Eye (tissue), 1 donor: ENCODE results near the gene LILRA6.
"Not testable (repeated sequence)": the region's sequence is repeated elsewhere in the genome, so short reads cannot be mapped to it uniquely, and the experiment has no call there.

Source experiments
- DNase-seq: peaks from one replicate; pipeline ENCODE4 v3.0.0-alpha.2; 2015

The LILRA6 gene

DNA sequence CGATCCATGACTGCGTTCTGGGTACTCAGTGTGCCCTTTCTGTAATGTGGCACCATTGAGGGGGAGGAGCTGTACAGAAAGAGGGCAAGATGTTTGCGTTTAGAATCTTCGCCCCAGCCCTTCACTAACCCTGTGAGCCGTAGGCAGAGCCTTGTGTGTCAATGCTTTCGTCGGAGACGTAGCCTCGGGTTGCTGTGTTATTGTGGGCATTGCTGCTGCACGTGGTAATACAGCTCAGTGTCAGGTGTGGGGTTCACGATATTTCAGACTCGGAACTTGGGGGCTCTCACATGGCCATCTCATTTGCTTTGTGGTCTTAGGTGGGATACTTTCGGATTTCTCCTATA is 35.8 kb downstream of the LILRA6 start:
- DNase-seq: no peak

DNA sequence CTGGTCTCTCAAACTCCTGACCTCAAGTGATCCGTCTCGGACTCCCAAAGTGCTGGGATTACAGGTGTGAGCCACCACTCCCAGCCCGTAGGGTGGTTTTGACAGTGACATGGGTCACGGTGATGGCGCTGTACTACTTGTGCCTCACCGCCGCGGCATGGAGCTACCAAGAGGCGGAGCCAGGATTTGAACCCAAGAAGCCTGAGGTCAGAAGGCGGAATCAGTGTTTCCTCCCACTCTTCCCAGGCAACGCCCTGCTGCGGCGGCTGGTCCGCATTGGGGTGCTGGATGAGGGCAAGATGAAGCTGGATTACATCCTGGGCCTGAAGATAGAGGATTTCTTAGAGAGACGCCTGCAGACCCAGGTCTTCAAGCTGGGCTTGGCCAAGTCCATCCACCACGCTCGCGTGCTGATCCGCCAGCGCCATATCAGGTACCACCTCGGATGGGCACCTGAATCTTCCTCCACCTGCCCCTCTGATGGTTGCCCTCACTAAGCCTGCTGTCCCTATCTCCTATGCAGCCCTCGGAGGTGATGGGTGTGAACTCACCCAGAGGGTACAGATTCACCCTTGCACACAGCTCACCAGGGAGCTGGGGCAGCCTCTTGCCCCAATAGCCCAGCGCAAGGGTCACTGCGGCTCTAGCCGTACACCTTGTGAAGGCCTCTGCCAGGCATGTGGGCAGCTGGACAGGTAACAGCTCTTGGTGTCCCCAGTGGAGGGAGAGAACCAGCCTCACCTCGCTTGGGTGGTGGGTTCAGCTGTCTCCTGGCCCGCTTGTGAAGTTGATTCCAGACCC is 36.4 kb downstream of the LILRA6 start:
- no peak for DNase-seq

DNA sequence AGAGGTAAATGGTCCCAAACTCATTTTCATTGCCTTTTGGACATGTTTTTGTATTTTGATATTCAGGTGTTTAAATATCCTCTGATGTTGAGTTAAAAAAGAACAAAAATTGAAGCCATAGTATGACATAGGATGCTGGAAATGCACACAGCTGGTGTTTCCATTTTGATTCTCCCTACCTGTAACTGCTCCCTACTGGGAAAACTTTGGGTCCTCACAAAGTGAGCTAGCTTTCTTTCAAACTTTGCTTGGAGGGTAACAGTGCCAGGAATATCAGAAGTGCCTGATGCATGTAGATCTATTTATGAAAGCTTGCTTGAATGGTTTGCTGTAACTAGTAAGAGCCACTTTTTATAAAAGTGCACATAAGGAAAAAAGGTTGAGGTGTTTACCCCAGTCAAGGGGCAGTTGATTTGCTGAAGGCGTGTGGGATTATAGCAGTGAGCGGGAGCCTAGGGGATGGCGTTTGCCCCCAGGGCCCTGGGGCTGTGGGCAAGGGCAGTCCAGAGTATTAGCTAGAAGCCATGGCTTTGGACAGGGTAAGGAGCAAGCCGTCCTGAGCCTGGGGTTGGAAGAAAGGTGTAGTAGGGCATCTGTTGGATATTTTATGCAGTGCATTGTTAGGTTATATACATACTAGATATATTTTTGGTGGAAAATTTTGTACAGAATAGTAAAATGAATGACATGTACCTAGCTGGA is 37.7 kb downstream of the LILRA6 start:
- no peak for DNase-seq

DNA sequence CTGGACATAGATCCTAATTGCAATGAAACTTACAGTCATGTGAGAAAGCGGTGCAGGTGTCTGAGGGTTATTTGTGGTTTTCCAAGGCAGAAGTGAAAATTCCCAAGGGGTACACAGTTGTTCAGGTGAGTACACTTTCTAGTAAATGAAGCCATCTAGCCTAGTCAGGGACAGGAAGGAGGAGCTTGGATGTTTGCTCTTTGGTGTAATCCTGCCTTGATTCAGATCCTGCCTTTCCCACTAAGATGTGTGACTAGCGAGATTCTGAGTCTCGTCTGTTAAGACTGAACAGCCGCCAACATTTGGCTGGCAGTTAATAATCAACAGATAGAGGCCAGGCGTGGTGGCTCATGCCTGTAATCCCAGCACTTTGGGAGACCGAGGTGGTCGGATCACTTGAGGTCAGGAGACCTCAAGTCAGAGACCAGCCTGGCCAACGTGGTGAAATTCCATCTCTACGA is 39.4 kb downstream of the LILRA6 start:
- no peak for DNase-seq

DNA sequence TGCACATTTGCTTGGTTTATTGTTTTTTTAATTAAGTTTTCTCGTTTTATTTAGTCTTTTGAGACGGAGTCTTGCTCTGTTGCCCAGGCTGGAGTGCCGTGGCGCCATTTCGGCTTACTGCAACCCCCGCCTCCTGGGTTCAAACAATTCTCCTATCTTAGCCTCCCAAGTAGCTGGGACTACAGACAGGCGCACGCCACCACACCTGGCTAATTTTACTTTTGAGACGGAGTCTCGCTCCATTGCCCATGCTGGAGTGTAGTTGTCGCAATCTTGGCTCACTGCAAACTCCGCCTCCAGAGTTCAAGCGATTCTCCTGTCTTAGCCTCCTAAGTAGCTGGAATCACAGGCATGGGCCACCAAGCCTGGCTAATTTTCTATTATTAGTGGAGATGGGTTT is 40.6 kb downstream of the LILRA6 start:
- no peak for DNase-seq

DNA sequence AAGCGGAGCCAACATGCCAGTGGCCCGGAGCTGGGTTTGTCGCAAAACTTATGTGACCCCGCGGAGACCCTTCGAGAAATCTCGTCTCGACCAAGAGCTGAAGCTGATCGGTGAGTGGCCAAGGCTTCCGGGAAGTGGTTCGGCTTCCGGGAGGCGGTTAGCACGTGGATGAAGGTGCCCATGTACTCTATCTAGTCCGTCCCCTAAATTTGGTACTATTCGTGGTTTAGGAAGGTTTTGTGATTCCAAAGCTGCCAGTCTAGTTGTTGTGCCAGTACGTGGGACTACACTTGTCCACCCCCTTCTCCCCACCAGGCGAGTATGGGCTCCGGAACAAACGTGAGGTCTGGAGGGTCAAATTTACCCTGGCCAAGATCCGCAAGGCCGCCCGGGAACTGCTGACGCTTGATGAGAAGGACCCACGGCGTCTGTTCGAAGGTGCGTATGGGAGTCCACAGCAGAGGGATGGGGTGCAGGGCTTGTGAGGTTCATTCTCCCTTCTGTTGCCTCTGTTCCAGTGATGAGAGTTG is 41.4 kb downstream of the LILRA6 start:
- DNase-seq: no peak

DNA sequence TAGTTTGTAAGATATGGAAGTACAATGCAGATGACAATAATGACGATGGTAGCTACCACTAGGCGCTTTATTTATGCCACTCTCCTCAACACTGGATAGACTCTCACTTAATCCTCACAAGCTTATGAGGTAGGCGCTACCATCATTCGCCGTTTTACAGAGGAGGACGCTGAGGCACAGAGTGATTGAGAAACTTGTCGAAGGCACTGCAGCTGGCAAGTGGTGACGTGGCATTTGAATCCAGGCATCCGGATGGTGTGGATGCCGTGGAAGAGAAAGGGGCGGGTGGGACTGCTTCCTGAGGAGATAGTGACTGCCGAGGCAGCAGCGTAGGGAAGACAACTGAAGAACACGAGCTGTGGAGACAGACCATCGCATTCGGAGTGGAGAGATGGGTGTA is 43.2 kb downstream of the LILRA6 start:
- no peak for DNase-seq

DNA sequence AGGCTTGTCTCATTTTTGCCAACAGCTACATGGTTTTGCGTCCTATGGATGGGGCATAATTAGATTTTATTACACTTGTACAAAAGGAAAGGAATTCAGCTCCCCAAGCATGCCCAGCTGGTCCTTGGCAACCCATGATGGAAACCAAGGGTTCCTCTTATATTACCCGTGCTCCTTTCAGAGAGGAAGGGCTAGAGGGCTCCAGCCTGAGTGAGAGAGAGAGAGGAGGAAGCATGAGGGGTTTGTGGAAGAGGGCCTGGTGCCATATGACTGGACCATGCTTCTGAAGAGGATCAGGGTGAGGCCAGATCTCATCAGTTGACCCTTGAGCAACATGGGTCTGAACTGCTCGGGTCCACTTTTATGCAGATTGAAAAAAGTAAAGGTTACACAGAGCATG is 45.5 kb downstream of the LILRA6 start:
- no peak for DNase-seq

DNA sequence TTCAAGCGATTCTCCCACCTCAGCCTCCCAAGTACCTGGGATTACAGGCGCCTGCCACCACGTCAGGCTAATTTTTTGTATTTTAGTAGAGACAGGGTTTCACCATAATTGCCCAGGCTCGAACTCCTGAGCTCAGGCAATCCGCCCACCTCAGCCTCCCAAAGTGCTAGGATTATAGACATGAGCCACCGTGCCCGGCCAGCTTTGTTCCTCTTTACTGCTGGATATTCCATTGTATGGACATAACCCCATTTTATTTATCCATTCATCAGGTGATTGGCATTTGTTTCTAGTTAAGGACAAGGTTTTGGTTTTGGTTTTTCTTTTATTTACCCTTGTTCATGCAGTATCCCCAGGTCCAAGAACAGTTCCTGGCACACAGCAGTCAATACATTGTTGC is 46.1 kb downstream of the LILRA6 start:
- no peak for DNase-seq

DNA sequence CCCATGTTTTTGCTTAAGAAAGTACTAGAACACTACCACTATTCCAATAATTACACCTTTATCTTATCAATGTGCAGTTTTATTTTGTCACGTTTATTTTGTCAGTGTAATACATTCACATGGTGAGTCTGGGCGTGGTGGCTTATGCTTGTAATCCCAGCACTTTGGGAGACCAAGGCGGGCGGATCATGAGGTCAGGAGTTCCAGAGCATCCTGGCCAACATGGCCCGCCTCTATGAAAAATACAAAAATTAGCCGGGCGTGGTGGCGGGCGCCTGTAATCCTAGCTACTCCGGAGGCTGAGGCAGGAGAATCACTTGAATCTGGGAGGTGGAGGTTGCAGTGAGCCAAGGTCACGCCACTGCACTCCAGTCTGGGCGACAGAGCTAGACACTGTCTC is 48.1 kb downstream of the LILRA6 start:
- DNase-seq: not testable (repeated sequence)

DNA sequence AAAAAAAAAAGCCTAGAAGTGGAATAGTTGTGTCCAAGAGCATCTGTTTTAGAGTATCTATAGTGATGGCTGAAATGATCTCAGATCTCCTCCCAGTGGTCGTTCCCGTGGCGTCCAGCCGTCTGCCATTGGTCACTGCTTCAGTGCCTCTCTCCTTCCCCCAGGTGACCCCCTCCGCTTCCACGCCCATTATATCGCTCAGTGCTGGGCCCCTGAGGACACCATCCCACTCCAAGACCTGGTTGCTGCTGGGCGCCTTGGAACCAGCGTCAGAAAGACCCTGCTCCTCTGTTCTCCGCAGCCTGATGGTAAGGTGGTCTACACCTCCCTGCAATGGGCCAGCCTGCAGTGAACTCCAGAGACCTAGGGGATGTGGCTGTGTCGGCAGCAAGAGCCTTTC is 49.6 kb downstream of the LILRA6 start:
- DNase-seq: no peak

DNA sequence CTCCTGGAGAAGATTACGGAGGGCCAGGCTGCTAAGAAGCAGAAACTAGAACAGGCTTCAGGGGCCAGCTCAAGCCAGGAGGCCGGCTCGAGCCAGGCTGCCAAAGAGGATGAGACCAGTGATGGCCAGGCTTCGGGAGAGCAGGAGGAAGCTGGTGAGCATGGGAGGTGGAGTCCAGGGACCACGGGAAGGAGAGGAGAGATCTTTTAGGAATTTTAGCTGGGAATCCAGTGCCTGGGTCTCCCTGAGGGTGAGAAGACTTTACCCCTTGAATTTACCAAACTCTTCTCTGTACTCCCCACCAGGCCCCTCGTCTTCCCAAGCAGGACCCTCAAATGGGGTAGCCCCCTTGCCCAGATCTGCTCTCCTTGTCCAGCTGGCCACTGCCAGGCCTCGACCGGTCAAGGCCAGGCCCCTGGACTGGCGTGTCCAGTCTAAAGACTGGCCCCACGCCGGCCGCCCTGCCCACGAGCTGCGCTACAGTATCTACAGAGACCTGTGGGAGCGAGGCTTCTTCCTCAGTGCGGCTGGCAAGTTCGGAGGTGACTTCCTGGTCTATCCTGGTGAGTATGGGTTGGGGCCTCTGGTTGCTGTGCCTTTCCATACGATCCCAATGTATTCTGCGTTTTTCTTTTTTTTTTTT is 50.7 kb downstream of the LILRA6 start:
- no peak for DNase-seq

DNA sequence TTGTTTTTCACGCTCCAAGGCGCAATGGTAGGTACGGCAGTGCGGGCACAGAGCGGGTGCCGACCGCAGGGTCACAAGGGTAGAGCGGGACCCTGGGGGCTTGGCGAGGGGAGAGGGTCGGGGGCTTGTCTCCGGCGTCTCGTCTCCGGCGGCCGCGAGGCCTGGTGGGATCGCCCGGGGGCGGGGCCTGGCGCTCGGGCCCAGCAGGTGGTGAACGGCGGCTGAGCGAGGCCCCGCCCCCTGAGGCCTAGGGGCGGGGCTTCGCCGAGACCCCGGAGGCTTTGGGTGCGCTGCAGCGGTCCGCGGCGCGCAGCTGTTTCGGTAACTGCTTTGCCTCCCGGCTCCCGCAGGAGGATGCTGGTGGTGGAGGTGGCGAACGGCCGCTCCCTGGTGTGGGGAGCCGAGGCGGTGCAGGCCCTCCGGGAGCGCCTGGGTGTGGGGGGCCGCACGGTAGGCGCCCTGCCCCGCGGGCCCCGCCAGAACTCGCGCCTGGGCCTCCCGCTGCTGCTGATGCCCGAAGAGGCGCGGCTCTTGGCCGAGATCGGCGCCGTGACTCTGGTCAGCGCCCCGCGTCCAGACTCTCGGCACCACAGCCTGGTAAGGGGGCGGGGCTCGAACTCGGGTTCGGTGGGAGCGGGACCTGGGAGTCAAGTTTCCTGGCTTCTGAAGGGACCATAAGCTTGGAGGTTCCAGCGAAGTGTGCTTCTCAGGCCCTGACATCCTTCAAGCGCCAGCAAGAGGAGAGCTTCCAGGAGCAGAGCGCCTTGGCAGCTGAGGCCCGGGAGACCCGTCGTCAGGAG is 51.4 kb downstream of the LILRA6 start, which contains the start of gene TSEN34:
Gene TSEN34, plus strand, starts transcription at position 298 of the 800 bp plus-strand sequence. Its CDS starts 57 bp downstream, at position 355.
- no peak for DNase-seq

DNA sequence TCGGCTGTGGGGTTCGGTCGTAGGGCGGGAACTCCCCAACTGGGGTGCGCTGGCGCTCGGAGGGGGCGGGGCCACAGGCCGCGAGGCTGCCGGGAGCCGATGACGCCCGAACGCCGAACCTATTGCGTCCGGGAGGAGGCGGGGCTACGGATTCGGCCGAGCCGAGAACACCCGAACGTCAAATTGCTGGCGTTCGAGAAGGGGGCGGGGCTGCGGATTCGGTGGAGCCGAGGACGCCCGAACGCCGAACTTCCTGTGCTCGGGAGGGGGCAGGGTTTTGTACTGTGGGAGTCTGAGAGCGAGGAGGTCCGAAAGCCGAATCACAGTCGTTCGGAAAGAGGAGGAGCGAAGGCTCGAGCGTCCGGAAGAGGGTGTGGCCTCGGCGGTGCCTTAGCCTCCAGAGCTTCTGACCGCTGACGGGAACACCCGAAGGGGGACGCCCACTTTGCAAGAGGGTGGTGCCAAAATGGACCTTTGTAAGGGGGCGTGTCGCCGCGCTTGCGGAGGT is 52.0 kb downstream of the LILRA6 start:
- DNase-seq: peak; percentile 100

DNA sequence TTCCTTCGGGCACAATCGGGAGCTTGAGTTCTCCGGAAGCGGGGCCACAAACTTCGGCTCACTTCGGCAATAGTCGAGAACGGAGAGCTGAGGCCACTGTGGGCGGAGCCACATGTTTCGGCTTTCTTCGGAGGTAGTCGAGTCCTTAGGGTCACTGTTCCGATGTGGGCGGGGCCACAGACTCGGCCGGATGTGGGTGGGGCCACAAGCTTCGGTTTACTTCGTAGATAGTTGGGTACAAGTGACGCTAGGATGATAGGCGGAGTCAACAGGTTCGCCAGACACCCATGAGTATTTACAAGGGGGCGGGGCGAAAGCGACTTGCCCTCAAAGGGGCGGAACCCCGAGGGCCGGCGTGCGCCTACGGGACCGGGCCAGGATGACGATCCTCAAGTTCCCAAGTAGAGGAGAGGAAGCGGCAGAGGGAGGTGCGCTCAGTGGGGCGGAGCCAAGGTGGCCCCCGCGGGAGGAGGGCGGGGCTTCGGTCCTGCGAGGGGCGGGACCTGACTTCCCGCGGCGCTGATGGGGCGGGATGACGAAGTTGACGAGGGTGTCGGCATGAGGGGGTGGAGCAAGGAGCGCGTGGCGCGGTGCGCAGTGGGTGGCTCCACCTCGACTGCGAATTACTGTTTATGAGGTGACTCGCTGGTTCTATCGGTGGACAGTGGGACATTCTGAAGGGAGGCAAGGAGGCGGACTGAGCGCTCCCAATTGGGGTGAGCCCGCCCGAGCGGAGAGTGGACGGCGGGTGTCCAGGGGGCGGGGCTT is 52.7 kb downstream of the LILRA6 start:
- DNase-seq: peak; percentile 100

DNA sequence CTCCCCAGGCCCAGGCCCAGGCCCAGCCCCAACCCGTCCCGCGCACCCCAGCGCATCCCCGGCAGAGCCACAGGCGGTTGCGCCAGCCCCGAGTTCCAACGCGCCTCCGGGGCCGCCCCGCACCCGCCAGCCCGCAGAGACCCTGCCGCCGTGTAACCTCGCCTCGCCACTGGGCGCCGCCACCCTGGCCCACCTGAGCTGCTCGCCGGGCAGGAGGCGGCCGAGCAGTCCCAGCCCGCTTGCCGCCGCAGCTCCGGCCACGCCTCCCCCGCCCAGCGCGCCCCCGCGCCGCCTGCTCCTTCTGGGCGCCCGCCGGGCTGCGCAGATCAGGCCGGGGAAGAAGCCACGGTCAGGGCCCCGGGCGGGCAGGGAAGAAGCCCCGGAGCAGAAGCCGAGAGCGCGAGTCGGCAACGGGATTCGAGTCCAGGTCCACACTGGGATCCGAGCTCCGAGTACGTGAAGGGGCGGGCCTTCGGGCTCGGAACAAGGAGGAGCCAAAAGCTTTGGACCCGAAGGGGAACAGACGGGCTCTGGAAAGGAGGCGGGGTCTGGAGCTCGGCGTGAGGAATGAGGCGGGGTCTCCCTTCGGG is 53.4 kb downstream of the LILRA6 start, which contains the start of gene MBOAT7:
Gene MBOAT7, minus strand, starts transcription at position 436 of the 590 bp plus-strand sequence. CDS start 1,072 bp downstream, outside the sequence.
- DNase-seq: no peak

DNA sequence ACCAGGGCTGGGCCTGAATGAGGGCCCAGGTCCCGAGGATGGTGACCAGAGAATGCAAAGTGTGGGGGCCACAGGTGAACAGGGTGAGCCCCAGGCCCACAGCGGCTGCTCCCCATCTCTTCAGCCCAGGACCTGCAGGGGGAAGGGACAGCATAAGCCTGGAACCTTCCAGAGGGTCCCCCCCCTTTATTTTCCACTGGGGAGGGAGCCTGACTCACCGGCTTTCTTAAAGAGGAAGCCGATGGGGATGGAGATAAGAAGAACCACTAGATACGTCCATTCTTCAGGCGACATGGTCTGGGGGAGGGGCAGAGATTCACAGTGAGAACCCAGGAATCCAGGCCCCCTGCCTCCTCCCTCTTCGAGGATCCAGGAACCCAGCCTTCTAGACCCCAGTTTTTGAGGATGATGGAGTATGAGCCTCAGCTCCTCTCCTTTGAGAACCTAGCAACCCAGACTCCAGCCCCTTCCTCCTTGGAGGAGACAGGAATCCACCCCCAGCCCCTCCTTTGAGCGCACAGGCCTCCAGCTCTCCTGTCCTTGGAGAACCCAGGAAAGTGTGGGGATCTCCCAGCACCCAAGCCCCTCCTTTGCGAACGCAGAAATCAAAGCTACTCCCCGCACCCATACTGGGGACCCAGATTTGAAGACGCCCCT is 54.2 kb downstream of the LILRA6 start:
- DNase-seq: peak; percentile 31

DNA sequence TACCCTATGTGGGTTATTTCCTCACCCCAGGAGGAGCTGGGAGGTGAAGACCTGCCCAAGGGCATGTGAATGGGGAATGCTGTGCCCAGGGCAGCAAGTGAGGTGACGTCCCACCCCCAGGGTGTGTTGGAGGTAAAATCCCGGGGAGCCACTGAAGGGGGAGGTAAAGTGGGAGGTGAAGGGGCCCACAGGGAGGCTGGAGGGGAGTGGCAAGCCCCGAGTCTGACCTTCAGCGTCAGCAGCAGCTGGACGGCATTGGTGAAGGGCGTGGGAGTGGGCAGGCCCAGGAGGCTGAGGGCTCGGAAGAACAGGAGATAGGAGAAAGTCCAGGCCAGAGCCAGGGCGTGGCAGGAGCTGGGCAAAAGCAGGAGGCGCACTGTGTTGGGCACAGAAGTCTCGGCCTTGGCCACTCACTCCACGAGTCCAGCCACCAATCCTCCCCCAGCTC is 55.6 kb downstream of the LILRA6 start:
- no peak for DNase-seq
